Measurements from ENCODE around the gene LRRN4CL.

DNA sequence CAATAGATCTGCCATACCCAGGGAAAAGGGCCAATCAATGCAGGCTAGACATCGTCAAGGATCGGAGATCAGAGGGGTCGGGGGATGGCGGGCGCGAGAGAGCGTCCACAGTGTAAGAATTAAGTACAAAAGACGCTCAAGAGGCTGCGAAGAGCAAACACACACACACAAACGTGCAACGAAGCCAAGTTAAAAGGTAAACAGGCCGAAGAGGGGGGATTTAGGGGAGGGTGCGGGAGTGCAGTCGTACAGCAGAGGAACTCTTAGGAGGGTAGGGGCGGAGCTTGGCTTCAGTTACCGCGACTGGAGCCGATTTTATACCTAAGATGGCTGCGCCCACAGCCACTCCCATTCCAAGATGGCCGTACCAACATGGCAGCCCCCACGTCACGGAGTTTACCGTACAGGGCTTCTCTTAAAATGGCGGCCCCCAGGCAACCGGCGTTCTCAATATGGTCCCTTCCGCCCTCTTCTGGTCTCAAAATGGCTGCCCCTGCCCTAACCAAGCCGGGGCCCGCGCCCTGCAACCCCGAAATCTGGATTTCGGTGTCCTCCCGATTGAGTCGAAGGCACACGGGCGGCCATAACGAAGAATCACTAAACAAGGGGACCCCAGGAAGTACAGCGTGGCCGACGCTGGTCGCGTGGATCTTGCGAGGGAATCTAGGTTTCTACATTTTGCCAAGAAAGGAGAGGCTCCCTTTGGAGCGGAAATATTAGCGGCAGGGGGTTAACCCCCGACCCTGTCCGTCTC is 20.1 kb upstream of the LRRN4CL start:
- no peak for TF ChIP-seq CTCF (IDR thresholded peaks at IDR 0.05)
- no peak for TF ChIP-seq EZH2 (IDR thresholded peaks at IDR 0.05)
- no peak for TF ChIP-seq EZH2phosphoT487 (IDR thresholded peaks at IDR 0.05)

All from neural progenitor cell (in vitro differentiated cells).